ENCODE data around the gene CCDC57. TPM values are rescaled to one million over a fixed set of nuclear protein-coding genes. Genes with fewer than 3 reads are reported as not detected.

Gene CCDC57
- total RNA-seq: 10 to 100 TPM in 1 of 2 donors, 1 to 10 TPM in 1; 9.3 to 17.3 TPM

GRCh38 chr17:82212331-82213250, at the start of gene CCDC57:
Gene CCDC57 (minus strand): TSS chr17:82212842. CDS start chr17:82201944, 10,898 bp downstream.

GRCh38 chr17:82228842-82229697, 16.4 kb upstream of the CCDC57 start, which contains the start of gene SLC16A3:
Gene SLC16A3 (plus strand): TSS chr17:82229042. CDS start chr17:82236009, 6,967 bp downstream.

GRCh38 chr17:82098169-82098938, 114.3 kb downstream of the CCDC57 start, which contains the start of gene FASN:
Gene FASN (minus strand): TSS chr17:82098236. CDS start chr17:82096445, 1,791 bp downstream.

GRCh38 chr17:82065638-82066303, 146.9 kb downstream of the CCDC57 start, which contains the start of gene DUS1L:
Gene DUS1L (minus strand): TSS chr17:82065804. CDS start chr17:82065059, 745 bp downstream.

GRCh38 chr17:82051776-82052637, 160.6 kb downstream of the CCDC57 start, which contains the start of the genes GPS1 and RFNG:
Gene GPS1 (plus strand): TSS chr17:82051898. CDS start chr17:82051932, 34 bp downstream.
Gene RFNG (minus strand): TSS chr17:82051811. CDS start chr17:82051766, 45 bp downstream.

Other genes with a start within 250 kb of the CCDC57 start
- 10 to 100 TPM; 23.6 to 33.7 TPM for gene ASPSCR1, start 235.2 kb downstream of the CCDC57 start, total RNA-seq
- gene CENPX, start 190.0 kb downstream of the CCDC57 start, total RNA-seq: 10 to 100 TPM; 24.8 to 72.9 TPM
- 10 to 100 TPM; 14.8 to 30.0 TPM for gene LRRC45, start 189.5 kb downstream of the CCDC57 start, total RNA-seq
- 10 to 100 TPM; 10.3 to 13.7 TPM for gene RAC3, start 181.2 kb downstream of the CCDC57 start, total RNA-seq
- gene DCXR, start 175.1 kb downstream of the CCDC57 start, total RNA-seq: 10 to 100 TPM; 50.9 to 62.6 TPM
- gene RFNG, start 161.0 kb downstream of the CCDC57 start, total RNA-seq: 10 to 100 TPM; 20.3 to 26.3 TPM
- gene GPS1, start 160.9 kb downstream of the CCDC57 start, total RNA-seq: 100 to 1,000 TPM; 100 to 150 TPM
- gene DUS1L, start 147.0 kb downstream of the CCDC57 start, total RNA-seq: 10 to 100 TPM; 64.0 to 81.3 TPM
- gene FASN, start 114.6 kb downstream of the CCDC57 start, total RNA-seq: 100 to 1,000 TPM; 134 to 239 TPM
- gene SLC16A3, start 16.2 kb upstream of the CCDC57 start, total RNA-seq: 10 to 100 TPM; 15.1 to 45.6 TPM
- 10 to 100 TPM; 51.6 to 64.9 TPM for gene CSNK1D, start 60.9 kb upstream of the CCDC57 start, total RNA-seq
- under 1 TPM; under 0.01 TPM for gene CD7, start 104.8 kb upstream of the CCDC57 start, total RNA-seq
- 10 to 100 TPM; 15.8 to 70.6 TPM for gene SECTM1, start 120.9 kb upstream of the CCDC57 start, total RNA-seq
- gene TEX19, start 146.4 kb upstream of the CCDC57 start, total RNA-seq: under 1 TPM in 1 of 2 donors, not detected in 1; 0.33 TPM
- gene UTS2R, start 158.9 kb upstream of the CCDC57 start, total RNA-seq: not detected
- gene HEXD, start 205.5 kb upstream of the CCDC57 start, total RNA-seq: 10 to 100 TPM; 16.2 to 19.0 TPM
- gene OGFOD3, start 205.7 kb upstream of the CCDC57 start, total RNA-seq: 10 to 100 TPM; 21.6 to 25.1 TPM
- gene CYBC1, start 237.9 kb upstream of the CCDC57 start, total RNA-seq: 10 to 100 TPM; 40.6 to 66.9 TPM
- gene NARF, start 245.9 kb upstream of the CCDC57 start, total RNA-seq: 10 to 100 TPM; 25.3 to 35.4 TPM